GM18526 (cell line): ENCODE results near the gene PADI4.

Experiments used
- POLR2A ChIP-seq: IDR thresholded peaks from 3 replicates; pipeline ENCODE4 v1.6.1; 2011; ENCODE audit not compliant: insufficient read length; ENCODE audit errors: extremely low read depth

Gene PADI4

DNA sequence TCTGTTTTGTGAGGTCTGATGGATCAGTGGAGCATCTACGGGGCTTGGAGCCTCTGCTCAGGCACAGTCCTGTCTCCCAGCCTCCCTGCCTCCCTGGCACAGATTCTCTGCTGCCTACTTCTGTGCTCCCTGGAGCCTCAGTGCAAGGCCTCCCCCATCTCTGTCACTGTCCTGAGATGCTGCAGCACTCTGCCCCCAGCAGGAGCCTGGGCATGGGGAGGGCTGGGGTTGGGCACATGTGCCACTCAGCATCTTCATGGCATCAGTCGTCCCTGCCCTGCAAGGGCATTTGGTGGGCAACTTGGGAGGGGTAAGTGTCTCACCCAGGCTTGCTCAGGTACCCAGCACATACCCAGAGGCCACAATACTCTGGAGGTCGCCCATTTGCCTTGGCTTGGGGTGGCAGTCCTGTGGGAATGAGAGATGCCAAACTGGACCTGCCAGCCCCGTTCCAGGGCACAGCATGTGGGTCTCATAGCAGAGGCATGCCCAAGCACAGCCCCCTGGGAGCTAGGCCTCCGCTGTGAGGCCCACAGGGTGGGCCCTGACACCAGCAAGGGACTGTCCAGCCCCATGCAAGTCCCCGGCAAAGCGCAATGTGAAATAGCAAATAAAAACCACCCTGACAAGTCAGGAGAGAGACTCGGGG lies 30.4 kb upstream of the PADI4 start:
- TF ChIP-seq POLR2A, result no peak

- no peak for TF ChIP-seq POLR2A
Observed at GRCh38 chr1:17278996-17279830, 28.8 kb upstream of the PADI4 start.

DNA sequence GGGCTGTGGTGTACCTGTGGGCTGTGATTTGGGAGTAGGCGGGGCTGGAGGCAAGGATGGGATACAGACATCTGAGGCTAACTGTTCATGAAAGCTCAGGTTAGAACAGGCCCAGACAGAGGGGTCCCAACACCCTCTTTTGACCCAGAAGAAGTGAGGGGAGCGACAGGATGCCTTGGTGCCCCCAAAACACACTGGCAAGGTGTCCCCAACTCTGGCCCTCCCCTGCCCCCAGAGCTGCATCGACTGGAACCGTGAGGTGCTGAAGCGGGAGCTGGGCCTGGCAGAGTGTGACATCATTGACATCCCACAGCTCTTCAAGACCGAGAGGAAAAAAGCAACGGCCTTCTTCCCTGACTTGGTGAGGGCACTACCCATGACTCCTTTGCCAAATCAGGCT lies 27.6 kb upstream of the PADI4 start:
- TF ChIP-seq POLR2A, result no peak

DNA sequence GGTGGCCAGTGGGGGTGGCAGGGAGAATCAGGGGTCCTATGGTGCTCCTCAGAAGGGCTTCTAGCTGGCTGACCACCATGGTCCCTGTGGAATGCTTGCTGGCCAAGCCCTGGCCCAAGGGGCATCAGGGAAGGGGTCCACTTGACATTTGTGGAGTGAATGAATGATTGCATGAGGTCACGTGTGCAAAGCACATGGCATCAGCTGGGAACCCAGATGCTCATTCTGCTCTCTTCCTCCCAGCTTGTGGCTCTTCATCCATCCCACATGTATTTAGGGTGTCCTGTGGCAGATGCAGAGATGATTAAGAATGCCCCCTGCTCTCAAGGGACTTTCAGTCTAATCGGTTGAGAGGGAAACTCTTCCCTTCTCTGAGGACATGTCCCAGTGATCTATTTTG lies 27.1 kb upstream of the PADI4 start:
- no peak for TF ChIP-seq POLR2A

GRCh38 chr1:17281775-17282181 lies 26.2 kb upstream of the PADI4 start:
- TF ChIP-seq POLR2A, result no peak

GRCh38 chr1:17282836-17283235 lies 25.2 kb upstream of the PADI4 start:
- TF ChIP-seq POLR2A, result no peak

DNA sequence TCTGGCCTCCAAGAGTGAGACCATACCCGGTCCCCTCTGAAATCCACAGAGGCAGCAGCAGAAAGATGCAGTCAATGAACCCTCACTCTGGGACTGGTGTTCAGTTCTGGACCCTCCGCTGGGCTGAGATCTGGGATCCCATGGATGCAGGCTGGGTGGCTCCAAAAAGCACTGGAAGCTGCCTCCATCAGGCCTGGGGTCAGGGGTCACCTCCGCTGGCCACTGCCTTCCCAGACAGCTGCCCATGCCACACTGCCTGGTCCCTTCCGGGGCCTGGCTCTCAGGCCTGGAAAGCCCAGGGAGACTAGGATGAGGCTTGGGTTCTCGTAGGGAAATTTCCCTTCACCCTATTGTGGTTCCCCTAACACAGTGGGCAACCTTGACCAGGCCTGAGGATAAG lies 21.4 kb upstream of the PADI4 start:
- TF ChIP-seq POLR2A, result no peak

DNA sequence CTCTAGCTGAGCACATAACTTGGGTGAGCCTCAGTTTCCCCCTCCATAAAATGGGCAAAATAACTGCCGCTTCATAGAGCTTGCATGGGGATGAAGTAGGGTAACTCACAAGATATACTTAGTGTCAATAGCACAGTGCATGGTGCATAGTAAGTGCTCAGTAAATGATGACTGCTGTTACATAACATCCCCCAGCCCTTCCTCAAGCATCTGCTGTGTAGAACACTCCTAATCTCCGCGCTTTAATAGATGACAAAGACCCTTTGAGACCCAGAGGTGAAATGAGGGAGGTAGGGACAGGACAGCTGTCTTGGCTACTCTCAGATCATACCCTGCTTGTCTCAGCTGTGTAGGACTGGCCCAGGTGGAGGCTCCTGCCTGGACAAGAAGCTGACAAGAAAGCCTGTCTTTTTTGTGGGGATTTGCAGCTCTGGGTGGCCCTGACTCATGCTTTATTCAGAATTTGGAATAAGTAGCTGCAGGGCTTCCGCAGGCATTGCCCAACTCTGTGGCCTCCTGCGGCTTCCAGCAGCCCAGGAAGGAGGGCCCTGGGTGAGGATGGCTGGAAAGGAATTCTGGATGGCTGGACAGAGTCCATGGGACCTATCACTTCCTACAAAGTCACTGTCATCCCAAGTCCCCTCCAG lies 20.7 kb upstream of the PADI4 start:
- no peak for TF ChIP-seq POLR2A

GRCh38 chr1:17289721-17290120 lies 18.3 kb upstream of the PADI4 start:
- TF ChIP-seq POLR2A, result no peak

- no peak for TF ChIP-seq POLR2A
Observed at GRCh38 chr1:17290553-17290952, 17.4 kb upstream of the PADI4 start.

GRCh38 chr1:17292299-17293160 lies 15.5 kb upstream of the PADI4 start:
- TF ChIP-seq POLR2A, result no peak

- TF ChIP-seq POLR2A, result no peak
Observed at GRCh38 chr1:17293681-17294425, 14.1 kb upstream of the PADI4 start.

DNA sequence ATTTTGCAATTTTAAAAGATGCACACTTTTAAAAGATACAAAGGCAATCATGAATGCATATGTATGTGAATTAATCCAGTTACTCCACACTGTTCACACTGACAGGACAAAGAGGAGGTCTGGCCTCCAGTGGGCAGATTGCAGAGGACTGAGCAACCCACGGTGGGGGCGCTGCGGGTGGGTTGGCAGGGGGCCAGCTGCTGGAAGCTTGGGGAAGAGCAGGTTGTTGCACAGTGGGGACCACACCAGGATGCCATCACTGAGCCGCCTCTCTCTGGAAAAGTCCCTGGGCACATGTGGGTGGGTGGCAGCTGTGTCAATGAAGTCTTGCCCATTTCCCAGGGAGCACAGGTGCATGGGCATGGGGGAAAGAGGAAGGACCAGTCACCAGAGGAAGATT lies 12.7 kb upstream of the PADI4 start:
- TF ChIP-seq POLR2A, result no peak

- TF ChIP-seq POLR2A, result no peak
Observed at GRCh38 chr1:17296086-17296485, 11.9 kb upstream of the PADI4 start.

DNA sequence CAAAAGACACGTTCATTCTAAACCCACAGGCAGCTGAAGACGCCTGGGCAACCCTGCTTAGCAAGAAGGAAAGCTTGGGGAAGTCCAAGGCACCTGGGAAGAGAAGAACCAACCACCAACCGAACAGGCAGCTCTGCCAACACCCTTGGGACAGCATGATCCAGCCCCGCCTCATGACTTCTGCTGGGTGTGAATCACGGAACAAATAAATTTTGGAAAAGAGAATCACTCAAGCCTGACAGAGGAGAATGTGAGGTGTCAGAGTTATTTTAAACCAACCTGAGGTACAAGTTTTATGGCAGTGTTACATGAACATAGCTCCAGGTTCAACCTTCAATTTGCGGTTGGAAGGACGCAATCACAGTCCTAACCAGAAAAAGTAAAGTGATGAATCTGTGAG lies 10.0 kb upstream of the PADI4 start:
- no peak for TF ChIP-seq POLR2A

DNA sequence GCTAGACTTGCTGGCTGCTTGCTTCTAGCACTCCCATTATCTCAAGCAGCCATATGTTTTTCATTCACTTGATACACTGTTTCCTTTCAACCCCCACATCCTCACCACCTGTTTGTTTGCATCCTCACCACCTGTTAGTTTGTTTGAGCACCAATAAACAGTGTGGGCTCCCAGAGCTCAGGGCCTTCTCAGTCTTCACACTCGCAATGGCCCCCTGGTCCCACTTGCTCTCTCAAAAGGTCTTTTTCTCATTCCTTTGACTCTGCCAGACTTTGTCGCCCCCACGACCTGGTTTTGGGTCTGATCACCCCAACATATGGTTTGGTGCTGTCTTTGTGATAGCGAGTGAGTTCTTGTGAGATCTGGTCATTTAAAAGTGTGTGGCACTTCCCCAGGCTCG lies 6.2 kb upstream of the PADI4 start:
- TF ChIP-seq POLR2A, result no peak
